Measurements from ENCODE around the gene MSI2.
A peak's percentile ranks its signal among the peaks of the same experiment; 100 is the strongest.

Gene MSI2

DNA sequence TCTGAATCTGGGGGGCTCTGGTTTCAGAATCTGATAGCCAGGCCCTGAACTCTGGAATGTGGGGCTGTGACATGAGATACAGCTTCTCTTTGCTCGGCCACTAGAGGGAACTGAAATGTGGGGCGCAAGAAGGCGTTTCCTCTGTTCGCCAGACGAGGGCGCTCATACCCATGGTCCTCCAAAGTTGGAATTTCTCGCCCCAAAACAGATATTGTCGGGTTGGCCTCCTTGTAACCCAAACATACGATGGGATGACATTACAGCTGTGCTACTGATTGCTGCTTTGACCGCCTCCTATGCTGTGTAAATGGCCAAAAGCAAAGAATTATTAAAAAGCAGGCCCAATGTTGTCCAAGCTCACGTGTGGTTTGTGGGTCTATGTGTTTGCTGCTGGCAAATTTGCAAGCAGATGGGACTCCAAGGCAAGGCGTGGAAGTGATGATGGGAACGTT lies 13.1 kb upstream of the MSI2 start:
- intact Hi-C loops (cut with DNase I): loop anchor here (5.0 to 10.0 kb wide), 2 partner anchors 429 to 502 kb away; partner anchors contain the start of gene CCDC182
- peak in 7 of 10 donors; percentile 31 to 84 (median 68) for DNase-seq

DNA sequence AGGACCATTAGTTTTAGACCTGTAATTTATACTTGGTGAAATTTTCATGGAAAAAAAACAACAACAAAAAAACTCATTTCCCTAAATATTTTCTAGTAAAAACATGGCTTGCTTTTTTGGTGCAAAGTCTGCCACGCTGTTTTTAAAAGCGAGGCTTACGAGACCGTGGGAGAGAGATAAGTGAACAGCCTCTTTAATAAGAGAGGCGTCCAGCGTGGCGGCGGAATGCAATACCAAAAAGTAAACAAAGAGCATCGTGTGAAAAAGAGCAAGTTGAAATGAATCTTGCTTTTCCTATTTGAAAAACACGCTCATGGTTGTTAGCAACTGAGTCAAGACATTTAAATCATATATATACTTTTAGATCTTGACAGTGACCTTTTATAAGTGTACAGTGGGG lies 10.5 kb upstream of the MSI2 start:
- intact Hi-C loops (cut with DNase I): loop anchor here (10.0 kb wide), 1 partner anchor 499 kb away; the partner anchor contains the start of gene CCDC182
- no peak for DNase-seq

DNA sequence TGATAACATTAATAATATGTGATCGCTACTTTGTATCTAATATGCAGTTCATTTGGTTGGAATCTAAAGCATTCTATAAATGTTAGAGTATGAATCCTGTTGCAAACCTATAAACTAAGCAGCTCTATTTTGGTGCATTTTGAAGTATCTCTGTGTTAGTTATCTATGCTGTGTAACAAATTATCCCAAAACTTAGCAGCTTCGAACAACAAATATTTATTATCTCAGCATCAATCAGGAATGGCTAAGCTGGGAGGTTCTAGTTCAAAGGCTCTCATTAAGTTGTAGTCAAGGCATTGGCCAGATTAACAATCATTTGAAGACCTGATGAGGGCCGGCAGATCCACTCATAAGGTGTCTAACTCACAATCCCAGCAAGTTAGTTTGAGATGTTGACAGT lies 10.1 kb upstream of the MSI2 start:
- intact Hi-C loops (cut with DNase I): loop anchor here (10.0 kb wide), 1 partner anchor 499 kb away; the partner anchor contains the start of gene CCDC182
- no peak for DNase-seq

DNA sequence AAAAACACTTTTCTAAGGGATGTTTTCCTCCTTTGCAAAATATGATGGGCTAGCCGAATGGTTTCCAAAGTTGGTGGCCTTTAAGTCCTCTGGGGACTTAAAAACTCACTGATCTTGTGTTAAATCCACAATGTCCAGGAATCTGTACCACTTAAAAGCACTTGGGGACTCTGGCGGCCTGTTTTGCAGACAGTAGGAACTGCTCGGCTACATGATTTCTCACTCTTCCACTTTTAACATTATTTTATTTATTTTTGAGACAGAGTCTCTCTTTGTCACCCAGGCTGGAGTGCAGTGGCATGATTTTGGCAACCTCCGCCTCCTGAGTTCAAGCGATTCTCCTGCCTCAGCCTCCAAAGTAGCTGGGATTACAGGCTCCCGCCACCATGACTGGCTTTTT lies 9.1 kb upstream of the MSI2 start:
- intact Hi-C loops (cut with DNase I): loop anchor here (10.0 kb wide), 1 partner anchor 498 kb away; the partner anchor contains the start of gene CCDC182
- no peak for DNase-seq

DNA sequence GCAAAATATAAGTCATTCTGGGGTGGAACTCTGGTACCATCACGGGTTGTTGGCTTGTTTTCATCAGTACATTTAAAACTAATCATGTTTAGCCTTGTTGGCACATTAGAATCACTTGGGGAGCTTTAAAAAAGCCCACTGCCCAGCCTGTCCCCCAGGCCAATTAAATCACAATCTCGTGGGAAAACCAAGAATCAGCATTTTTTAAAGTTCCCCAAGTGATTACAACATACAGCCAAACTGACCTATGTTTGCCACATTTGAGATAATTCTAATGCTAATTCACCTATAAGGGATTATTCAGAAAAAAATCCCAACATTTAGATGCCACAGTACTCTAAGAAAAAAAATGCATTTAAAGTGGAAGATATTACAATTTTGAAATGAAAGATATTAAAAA lies 8.4 kb upstream of the MSI2 start:
- DNase-seq: no peak
- intact Hi-C loops (cut with DNase I): loop anchor here (10.0 kb wide), 1 partner anchor 497 kb away; the partner anchor contains the start of gene CCDC182

DNA sequence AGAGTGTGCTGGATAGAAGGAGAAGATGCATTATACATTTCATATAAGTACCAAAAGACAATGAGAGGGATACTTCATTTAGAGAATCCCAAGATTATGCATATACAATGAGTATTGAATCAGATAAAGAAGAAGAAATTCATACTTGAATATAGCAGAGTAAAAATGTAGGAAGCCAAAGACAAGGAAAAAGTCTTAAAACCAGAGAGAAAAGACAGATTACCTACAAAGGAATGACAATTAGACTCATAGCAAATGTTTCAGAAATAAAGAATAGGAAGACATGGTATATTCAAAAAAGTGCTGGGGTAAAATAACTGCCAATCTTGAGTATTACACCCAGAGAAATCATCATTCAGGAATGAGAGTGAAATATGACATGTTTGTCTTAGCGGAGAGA lies 6.8 kb upstream of the MSI2 start:
- intact Hi-C loops (cut with DNase I): loop anchor here (10.0 kb wide), 1 partner anchor 495 kb away; the partner anchor contains the start of gene CCDC182
- DNase-seq: no peak

DNA sequence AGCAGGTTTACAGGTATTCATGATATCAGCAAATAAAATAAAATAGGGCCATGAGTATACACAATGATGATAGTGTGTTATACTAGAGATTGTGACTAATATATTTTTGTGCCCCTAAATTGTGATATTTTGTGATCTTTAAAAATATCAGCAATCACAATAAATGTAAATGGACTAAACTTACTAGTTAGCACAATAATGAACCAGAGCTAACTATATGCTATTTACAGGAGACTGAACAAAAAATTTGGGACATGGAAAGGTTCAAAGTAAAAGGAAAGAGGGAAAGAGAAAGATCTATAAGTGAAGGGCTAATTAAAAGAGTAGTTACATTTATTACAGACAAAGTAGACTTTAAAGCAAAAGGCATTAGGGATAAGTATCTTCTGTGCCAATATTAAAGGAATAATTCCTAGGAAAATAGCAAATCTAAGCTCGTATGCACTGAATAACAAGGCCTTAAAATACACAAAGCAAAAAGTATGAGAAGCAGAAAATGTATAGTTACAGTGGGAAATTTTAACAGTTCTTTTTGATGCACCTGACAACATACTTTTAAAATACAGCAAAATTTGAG lies 5.0 kb upstream of the MSI2 start:
- DNase-seq: no peak
- intact Hi-C loops (cut with DNase I): loop anchor here (10.0 kb wide), 1 partner anchor 194 kb away; no protein-coding TSS in a partner anchor

DNA sequence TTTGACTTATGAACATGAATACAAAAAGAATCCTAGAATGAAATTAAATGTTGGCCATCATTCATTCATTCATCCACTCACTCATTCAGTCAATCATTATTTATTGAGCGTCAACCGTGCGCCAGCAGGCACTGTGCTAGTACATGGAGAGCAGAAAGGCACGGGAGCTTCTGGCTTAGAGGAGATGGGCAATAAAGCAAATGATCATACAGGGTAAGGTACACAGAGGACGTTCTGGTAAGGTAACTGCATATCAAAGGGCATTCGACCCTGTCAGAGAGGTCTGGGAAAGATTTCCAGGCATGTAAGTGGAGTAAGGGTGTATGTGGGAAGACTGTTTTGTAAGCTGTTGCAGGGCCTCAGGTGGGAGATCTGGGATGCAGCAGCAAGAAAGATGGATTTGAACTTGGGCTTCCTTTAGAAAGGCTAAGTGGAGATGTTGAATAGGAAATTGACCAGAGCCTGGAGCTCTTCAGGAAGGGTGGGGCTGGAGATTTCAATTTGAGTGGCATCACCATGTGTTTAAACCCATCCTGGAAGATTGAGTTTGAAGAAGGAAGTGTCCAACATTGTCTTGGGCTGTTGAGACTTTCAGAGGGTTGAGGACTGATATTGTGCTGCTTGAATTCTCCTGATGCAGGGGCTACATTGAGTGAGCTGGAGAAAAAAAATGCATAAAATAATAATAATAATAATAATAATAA lies 2.8 kb upstream of the MSI2 start:
- DNase-seq: no peak
- intact Hi-C loops (cut with DNase I): loop anchor here (10.0 kb wide), 1 partner anchor 191 kb away; no protein-coding TSS in a partner anchor

DNA sequence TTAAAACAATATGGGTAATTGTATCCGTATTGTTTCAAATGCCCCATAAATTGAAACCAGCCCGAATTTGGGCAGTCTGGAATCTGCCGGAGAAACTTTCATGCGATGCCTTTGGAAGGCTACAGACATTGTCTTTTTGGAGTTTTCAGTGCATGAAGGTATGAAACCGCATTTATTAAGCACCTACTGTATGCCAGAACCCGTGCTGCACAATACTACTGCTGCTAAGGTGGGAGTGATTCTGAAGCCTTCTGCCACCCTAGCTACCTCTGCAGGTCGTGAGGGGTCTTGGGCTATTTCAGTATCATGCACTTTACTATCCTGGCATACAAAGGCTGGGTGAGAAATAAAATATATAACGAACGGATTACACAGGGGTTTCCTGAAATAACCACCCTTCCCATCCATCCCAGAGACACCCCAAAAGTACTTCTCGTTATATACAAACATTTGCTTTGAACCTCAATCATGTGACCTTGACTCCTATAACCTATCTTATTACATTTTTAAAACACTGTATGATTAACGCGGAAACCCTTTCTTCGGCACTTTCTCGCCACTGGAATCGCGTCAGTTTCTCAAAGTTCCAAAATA lies 1.0 kb upstream of the MSI2 start:
- DNase-seq: no peak
- intact Hi-C loops (cut with DNase I): loop anchor here (10.0 kb wide), 1 partner anchor 190 kb away; no protein-coding TSS in a partner anchor

DNA sequence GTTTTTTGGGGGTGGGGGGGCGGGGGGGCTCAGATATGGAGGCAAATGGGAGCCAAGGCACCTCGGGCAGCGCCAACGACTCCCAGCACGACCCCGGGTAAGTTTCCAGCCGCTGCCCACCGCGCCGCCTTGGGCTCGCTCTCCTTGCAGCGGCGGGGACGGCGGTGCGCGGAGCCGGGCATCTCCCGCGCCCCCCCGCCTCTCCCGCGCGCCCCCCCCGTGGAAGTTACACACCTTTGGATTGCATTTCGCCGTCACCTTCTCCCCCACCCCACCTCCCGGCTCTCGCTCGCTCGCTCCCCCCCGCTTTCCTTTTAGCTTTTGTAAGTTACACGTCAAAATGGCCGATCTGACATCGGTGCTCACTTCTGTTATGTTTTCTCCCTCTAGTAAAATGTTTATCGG lies 387 bp downstream of the MSI2 start:
- DNase-seq: peak in 1 of 10 donors; percentile 23
- intact Hi-C loops (cut with DNase I): loop anchor here (10.0 kb wide), 1 partner anchor 188 kb away; no protein-coding TSS in a partner anchor

DNA sequence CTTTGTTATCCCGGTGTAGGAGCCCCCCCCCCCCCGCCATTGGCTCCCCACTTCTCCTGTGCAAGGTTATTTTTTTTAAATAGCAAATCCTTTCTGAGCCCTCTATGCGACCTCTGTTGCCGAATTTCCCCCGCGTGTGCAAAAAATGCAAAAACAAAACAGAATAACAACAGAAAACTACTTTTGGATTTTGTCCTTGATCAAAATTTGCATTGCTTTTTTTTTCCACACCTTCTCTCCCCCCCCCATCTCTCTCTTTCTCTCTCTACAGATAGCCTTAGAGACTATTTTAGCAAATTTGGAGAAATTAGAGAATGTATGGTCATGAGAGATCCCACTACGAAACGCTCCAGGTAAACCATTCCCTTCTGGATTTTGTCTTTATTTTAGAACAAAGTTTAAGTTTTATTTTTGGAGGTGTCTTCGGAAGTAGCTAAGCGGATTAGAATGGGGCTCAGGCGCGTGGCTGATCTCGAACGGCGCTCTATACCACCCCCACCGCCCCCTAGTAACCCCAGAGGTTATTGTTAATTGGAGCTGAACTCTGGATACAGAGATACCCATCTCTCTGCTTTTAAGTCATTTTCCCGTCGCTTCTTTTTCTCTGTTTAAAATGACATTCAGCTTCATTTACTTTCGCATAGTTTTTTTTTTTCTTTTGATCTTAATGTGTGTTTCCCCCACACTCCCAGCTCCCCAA lies 1.0 kb downstream of the MSI2 start:
- intact Hi-C loops (cut with DNase I): loop anchor here (10.0 kb wide), 1 partner anchor 187 kb away; no protein-coding TSS in a partner anchor
- DNase-seq: no peak

DNA sequence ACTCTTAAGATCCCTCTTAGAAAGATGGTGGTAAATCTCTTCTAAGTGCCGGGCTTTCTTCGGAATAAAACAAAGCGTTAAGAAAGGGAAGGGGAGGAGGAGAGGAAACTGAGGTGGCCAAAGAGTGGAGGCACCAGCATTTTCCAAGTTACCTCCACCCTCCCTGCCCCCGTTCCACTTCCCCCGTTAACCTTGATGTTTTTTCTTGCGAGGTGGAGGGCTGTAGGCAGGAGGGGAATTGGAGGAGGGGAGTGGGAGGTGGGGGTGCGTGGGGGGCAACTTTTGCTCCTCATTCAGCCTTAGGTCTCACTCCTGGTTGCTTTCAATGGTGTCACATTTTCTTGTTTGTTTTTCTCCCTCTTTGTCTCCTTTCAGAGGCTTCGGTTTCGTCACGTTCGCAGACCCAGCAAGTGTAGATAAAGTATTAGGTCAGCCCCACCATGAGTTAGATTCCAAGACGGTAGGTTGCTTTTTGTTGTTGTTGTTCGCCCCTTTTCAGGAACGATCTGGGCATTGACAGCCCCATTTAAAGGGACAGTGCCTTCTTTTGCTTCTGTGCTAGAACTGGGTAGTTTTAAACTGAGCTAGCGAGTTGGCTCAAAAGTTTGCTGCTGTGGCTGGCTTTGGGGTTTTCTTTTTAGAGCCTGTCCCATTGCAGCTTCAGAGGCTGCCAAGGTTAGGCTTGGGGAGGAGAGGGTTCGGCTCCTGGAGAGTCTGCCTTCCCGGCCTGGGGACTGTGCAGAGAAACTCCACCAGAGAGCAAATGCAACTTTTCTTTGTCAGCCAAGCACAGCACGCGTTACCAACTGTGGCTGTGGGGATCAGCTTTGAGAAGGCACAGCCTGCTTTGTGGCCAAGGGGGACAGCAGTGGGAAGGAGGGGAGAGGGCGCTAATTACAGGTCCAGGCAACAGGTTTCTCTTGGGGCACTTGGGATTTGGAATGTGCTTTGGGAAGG lies 1.9 kb downstream of the MSI2 start:
- intact Hi-C loops (cut with DNase I): loop anchor here (10.0 kb wide), 1 partner anchor 187 kb away; no protein-coding TSS in a partner anchor
- DNase-seq: no peak

DNA sequence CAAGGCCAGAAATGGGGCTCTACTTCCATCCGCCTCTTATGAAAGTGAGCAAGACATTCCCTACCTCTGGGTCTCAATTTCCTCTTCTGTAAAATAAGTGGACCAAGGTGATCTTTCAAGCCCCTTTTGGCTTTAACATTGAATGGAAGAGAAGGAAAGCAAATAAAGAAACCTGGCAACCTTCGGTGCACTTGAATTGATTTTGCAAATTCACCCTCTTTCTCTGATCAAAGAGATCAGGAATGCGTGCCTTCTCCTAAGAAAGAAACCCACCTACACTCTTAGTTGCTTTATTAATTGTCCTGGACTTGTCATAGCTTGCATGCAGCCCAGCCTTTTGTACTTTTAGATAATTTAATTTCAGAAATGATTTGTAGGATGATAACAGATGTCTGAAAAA lies 3.0 kb downstream of the MSI2 start:
- DNase-seq: no peak
- intact Hi-C loops (cut with DNase I): loop anchor here (10.0 kb wide), 1 partner anchor 185 kb away; no protein-coding TSS in a partner anchor

DNA sequence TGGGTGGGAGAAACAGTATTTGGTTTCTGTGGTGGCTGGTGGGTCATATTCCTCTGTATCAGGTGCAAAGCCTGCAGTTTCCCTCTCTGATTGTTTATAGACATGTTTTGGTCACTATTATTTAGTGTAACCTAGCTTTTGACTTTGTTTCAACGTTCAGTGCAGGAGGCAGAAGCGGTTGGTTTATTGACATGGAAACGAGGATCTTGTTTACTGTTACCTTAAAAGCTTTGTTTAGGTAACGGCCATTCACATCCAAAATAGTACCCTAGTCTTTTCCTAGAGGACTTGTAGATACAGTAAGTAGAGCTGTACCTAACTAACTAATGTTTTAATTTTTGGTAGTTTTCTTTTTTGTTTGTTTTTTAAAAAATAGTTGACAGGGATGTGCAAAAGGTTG lies 3.5 kb downstream of the MSI2 start:
- intact Hi-C loops (cut with DNase I): loop anchor here (10.0 kb wide), 1 partner anchor 185 kb away; no protein-coding TSS in a partner anchor
- no peak for DNase-seq

DNA sequence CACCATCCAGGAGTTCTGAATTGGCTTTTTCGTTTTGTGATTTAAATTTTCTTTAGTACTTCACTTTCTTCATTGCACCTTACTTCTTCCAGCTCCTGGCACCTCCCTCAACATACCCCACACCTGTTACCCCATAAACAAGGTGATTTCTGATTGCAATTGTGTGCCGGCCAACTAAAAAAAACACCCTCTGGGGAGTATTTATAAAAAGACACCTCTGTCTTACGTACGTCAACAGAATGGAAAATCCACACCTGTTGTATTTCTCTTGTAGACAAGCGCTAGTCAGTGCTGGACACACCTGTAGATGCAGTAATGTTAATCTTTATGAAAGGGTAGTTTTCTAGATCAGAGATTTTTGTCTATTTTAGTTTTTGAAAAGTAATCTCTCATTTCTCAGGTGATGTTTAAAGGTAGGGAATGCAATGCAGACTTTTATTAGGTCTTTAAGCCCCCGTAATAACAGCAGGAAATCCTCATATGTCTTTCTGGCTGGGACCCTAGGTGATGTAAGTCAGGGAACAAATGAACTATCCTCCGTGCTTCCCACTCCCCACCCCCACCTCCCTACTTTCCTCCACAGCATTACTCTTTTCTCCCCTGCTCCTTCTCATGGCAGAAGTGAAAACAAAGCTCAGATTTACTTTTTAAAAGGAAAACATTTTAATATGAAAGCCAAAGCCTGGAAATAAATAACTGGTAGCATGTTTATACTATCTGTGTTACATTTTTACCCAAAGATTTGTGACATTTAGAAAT lies 4.2 kb downstream of the MSI2 start:
- intact Hi-C loops (cut with DNase I): no loop called here
- no peak for DNase-seq

DNA sequence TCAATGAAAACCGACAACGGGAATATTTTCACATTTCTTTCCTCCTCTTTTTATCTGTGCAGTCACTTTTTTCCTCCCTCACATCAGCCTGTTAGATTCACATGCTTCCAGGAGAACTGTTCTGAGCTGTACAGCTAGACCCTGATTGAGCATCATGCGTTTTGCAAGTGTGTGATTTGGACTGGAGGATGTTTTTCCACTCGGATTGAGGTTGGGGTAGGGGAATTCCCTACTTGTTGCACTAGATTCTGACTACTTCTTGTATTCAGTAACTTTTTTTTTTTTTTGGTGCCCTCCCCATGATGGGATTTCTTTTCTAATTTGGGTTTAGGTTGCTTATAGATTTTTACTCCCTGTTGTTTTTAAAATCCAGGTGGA lies 4.8 kb downstream of the MSI2 start:
- intact Hi-C loops (cut with DNase I): no loop called here
- no peak for DNase-seq

DNA sequence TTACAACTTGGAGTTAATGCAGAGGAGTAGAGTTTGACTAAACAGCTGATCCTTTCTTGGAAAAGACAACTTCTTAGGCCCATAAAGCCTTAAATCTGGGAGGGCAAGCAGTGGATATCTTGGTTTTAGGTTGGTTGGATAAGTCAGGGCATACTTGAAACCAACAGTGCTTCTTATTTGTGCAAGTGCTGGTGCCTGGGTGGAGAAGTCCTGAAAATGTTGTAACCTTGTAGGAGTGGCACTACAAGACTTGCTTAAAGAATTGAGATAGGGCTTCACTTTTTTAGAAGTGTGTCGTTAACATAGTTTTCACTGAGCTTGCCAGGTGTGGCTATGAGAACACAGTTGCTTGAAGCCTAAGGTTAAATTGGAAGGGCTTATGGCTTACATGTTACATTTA lies 6.2 kb downstream of the MSI2 start:
- intact Hi-C loops (cut with DNase I): no loop called here
- DNase-seq: no peak

DNA sequence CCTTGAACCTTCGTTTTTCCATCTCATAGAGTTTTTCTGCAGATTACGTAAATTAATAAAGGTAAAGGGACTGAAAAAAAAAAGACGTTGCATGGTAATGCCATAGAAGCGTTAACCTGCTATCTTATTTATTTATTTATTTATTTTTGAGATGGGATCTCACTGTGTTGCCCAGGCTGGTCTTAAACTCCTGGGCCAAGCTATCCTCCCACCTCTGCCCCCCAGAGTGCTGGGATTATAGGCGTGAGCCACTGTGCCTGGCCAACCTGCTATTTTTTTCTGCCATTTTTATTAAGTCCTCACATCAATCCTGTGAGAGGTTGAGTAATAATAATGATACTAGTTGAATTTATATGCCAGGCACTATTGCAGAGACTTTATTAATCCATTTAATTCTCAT lies 7.9 kb downstream of the MSI2 start:
- DNase-seq: no peak
- intact Hi-C loops (cut with DNase I): no loop called here

DNA sequence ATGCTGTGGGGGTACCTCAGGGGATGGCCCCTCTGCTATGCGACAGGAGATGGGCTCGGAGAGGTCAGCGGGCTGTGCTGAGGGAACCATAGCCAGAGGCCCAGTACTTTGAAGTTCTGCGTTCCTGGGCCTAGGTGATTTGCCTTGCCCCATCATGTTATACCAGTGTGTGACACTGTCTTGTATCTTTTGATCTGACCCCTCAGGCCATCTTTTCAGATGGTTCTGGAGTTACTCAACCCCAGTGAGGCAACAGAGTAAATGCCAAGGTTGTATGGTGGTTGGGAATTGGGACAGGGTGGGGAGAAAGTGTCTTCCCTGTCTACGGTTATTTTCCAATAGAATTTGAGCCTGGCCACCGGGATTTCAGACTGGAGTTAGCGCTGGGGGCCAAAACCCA lies 8.5 kb downstream of the MSI2 start:
- intact Hi-C loops (cut with DNase I): no loop called here
- no peak for DNase-seq
